AG04450 (cell line): ENCODE measurements around the gene PKDREJ. TPM values are rescaled to one million over a fixed set of nuclear protein-coding genes. Genes with fewer than 3 reads are reported as not detected.

Experiments used
- CTCF ChIA-PET: fragments of 300-600, 350-600 bp; formaldehyde crosslinking; extraction: SDS; loops from one replicate; lab custom pipeline; 2022; ENCODE audit warnings: antibody characterized with exemption, inconsistent platforms; lab: Charles Lee
- POLR2A ChIA-PET: fragments of 350-600 bp; formaldehyde crosslinking; extraction: SDS; loops from one replicate; lab custom pipeline; 2021; ENCODE audit warnings: antibody characterized with exemption, inconsistent platforms; lab: Yijun Ruan, JAX
- DNase-seq: peaks from one replicate; pipeline ENCODE4 v3.0.0-alpha.2; 2011; ENCODE audit warnings: low read depth, low spot score
- H3K27ac ChIP-seq: one replicate; pipeline ENCODE4 v1.5.1; 2012; ENCODE audit warnings: low read depth, low read length, control low read depth
- H3K27me3 ChIP-seq: one replicate; pipeline ENCODE4 v1.6.0; 2012; ENCODE audit warnings: low read length; ENCODE audit not compliant: control insufficient read depth, insufficient read depth
- H3K4me3 ChIP-seq: 2 replicates; pipeline ENCODE4 v1.5.1; 2011; ENCODE audit warnings: mild to moderate bottlenecking, low read depth, low read length, control low read depth
- H3K9me3 ChIP-seq: 2 replicates; pipeline ENCODE4 v1.5.1; 2012; ENCODE audit warnings: low read length; ENCODE audit not compliant: control insufficient read depth, insufficient read depth
- CTCF ChIP-seq: IDR thresholded peaks from 2 replicates; pipeline ENCODE4 v1.5.1; 2011; ENCODE audit warnings: low read depth, low read length, control low read depth, inconsistent platforms
- polyA plus RNA-seq: library from polyadenylated mRNA; depleted of rRNA; stranded (reverse); fragments of >200 nt; gene quantifications from 2 replicates; pipeline ENCODE4 v1.2.3, GENCODE V29; 2011

PKDREJ gene
- polyA plus RNA-seq, 1 experiment = 0.01 TPM

- no peaks in the 10 kb centered on the region for H3K27me3 ChIP-seq
- H3K27ac ChIP-seq = no peak overlapping the region
- ChIA-PET CTCF (interaction anchor here (2.7 kb wide), 1 partner anchor 187 kb away, joined by 12 read pairs; no protein-coding TSS in a partner anchor), POLR2A (no interaction called here)
- TF ChIP-seq CTCF = no peak
- no peak overlapping the region for H3K4me3 ChIP-seq
- DNase-seq = no peak
- H3K9me3 ChIP-seq = no peaks in the 10 kb centered on the region
Measured at GRCh38 chr22:46308283-46308988, 45.3 kb upstream of the PKDREJ start.

- ChIA-PET POLR2A (no interaction called here), CTCF (interaction anchor here (1.2 to 1.7 kb wide), 2 partner anchors 309 kb away, joined by 7 to 10 read pairs; no protein-coding TSS in a partner anchor)
- no peak for TF ChIP-seq CTCF
- Histone ChIP-seq H3K27ac (peak overlapping the region; percentile 39), H3K9me3 (no peaks in the 10 kb centered on the region), H3K4me3 (no peak overlapping the region), H3K27me3 (no peaks in the 10 kb centered on the region)
- no peak for DNase-seq
Measured at GRCh38 chr22:46303347-46303965, 40.3 kb upstream of the PKDREJ start.

GRCh38 chr22:46300491-46300890 is 37.3 kb upstream of the PKDREJ start:
- no peak for TF ChIP-seq CTCF
- CTCF ChIA-PET = no interaction called here
- Histone ChIP-seq H3K27me3 (no peaks in the 10 kb centered on the region), H3K4me3 (no peak overlapping the region), H3K27ac (no peak overlapping the region), H3K9me3 (no peaks in the 10 kb centered on the region; the same call in 1 of the 2 replicates)
- DNase-seq = no peak
- POLR2A ChIA-PET = no interaction called here

- Histone ChIP-seq H3K27me3 (no peaks in the 10 kb centered on the region), H3K4me3 (no peak overlapping the region), H3K27ac (no peak overlapping the region), H3K9me3 (no peaks in the 10 kb centered on the region; the same call in 1 of the 2 replicates)
- CTCF ChIA-PET = no interaction called here
- no peak for TF ChIP-seq CTCF
- no peak for DNase-seq
- POLR2A ChIA-PET = interaction anchor here (0.6 kb wide), 1 partner anchor 49 kb away, joined by 3 read pairs; the partner anchor contains the start of gene CDPF1
Measured at GRCh38 chr22:46299101-46299500, 36.0 kb upstream of the PKDREJ start.
